GM12878 (cell line): Measurements from ENCODE around the gene SGPP2. TPM values are rescaled to one million over a fixed set of nuclear protein-coding genes. Genes with fewer than 3 reads are reported as not detected.

Experiments
- ATAC-seq: fragments of 200-7000 bp; cut with Tn5 transposase; 3 replicates; pipeline ENCODE4 v1.9.1; 2020; ENCODE audit warnings: mild to moderate bottlenecking, moderate library complexity
- BruUV-seq: library from RNA; stranded (reverse); fragments of 400-500 nt; replicated peaks from 2 replicates; lab custom pipeline; 2021; lab: Mats Ljungman, UMichigan
- CTCF ChIA-PET: fragments of 300-600 bp; sonication (Branson Sonifier 250); formaldehyde crosslinking; extraction: SDS; loops from one replicate; lab custom pipeline; 2021; ENCODE audit warnings: inconsistent platforms; lab: Yijun Ruan, JAX
- POLR2A ChIA-PET: fragments of 350-600 bp; formaldehyde crosslinking; extraction: SDS; loops from one replicate; lab custom pipeline; 2021; ENCODE audit warnings: inconsistent platforms; lab: Charles Lee
- RAD21 ChIA-PET: fragments of 300-600 bp; sonication (Branson Sonifier 250); formaldehyde crosslinking; loops from one replicate; lab custom pipeline; 2023; ENCODE audit warnings: antibody characterized with exemption; ENCODE audit not compliant: unreplicated experiment; lab: Charles Lee
- SMC1A ChIA-PET: fragments of 300-600 bp; sonication (Branson Sonifier 250); formaldehyde crosslinking; loops from one replicate; lab custom pipeline; 2023; ENCODE audit not compliant: unreplicated experiment, uncharacterized antibody; lab: Charles Lee
- DNase-seq: peaks from one replicate; pipeline ENCODE4 v3.0.0-alpha.2; 2011; ENCODE audit warnings: low read depth, low spot score
- FAIRE-seq: peaks from 3 replicates; lab custom pipeline; 2011; peaks lifted over from hg19 to GRCh38; lab: Jason Lieb, UNC
- H2AFZ ChIP-seq: 2 replicates; pipeline ENCODE4 v1.6.0; 2011; ENCODE audit warnings: low read depth, low read length, control low read depth; ENCODE audit not compliant: control insufficient read depth
- H3K27ac ChIP-seq: 2 replicates; pipeline ENCODE4 v1.5.1; 2011; ENCODE audit warnings: control low read depth; ENCODE audit not compliant: control insufficient read depth, insufficient read depth
- H3K27me3 ChIP-seq, 2 experiments: replicated peaks in 1 of 2; 2 replicates each; pipeline versions ENCODE4 v1.6.0 to v1.6.1; 2011; ENCODE audit warnings: low read length in 1 of 2; ENCODE audit not compliant: control insufficient read depth in 2 of 2, insufficient read depth in 2 of 2
- H3K36me3 ChIP-seq, 2 experiments: 2 replicates each; pipeline ENCODE4 v1.5.1; 2011; ENCODE audit warnings: low read length in 1 of 2; ENCODE audit not compliant: control insufficient read depth in 2 of 2, insufficient read depth in 2 of 2
- H3K4me1 ChIP-seq: 2 replicates; pipeline ENCODE4 v1.6.1; 2011; ENCODE audit warnings: mild to moderate bottlenecking, low read length, moderate library complexity, mixed read lengths; ENCODE audit not compliant: control insufficient read depth, insufficient read depth
- H3K4me2 ChIP-seq: 2 replicates; pipeline ENCODE4 v1.6.0; 2011; ENCODE audit warnings: control low read depth; ENCODE audit not compliant: control insufficient read depth, insufficient read depth
- H3K4me3 ChIP-seq: fragments of 200-600 bp; sonication (generic); 2 replicates; pipeline ENCODE4 v1.5.1; 2016
- H3K79me2 ChIP-seq: 2 replicates; pipeline ENCODE4 v1.6.0; 2011; ENCODE audit warnings: low read length; ENCODE audit not compliant: control insufficient read depth, insufficient read depth
- H3K9ac ChIP-seq: 2 replicates; pipeline ENCODE4 v1.8.0; 2011; ENCODE audit warnings: low read length, control low read depth, mixed read lengths; ENCODE audit not compliant: control insufficient read depth, insufficient read depth
- H3K9me3 ChIP-seq: replicated peaks from 3 replicates; pipeline ENCODE4 v1.5.1; 2011; ENCODE audit warnings: mild to moderate bottlenecking, low read length; ENCODE audit not compliant: control insufficient read depth, insufficient read depth
- H4K20me1 ChIP-seq: 2 replicates; pipeline ENCODE4 v1.6.0; 2011; ENCODE audit not compliant: control insufficient read depth, insufficient read depth
- E4F1 ChIP-seq: fragments of 450-650 bp; IDR thresholded peaks from 2 replicates; pipeline ENCODE4 v1.6.1; 2018; ENCODE audit warnings: borderline replicate concordance, mild to moderate bottlenecking; ENCODE audit not compliant: partially characterized antibody
- GATAD2B ChIP-seq: fragments of 450-650 bp; conservative IDR thresholded peaks from 2 replicates; pipeline ENCODE4 v1.6.1; 2017; ENCODE audit warnings: low read depth, mild to moderate bottlenecking, moderate library complexity
- JUNB ChIP-seq: IDR thresholded peaks from 2 replicates; pipeline ENCODE4 v1.6.1; 2016; ENCODE audit warnings: antibody characterized with exemption, mild to moderate bottlenecking
- POLR2A ChIP-seq: IDR thresholded peaks from 2 replicates; pipeline ENCODE4 v1.6.1; 2011; ENCODE audit warnings: low read depth, mild to moderate bottlenecking, low read length
- STAT3 ChIP-seq: IDR thresholded peaks from 2 replicates; pipeline ENCODE4 v1.6.1; 2011; ENCODE audit warnings: low read depth, low read length, improper control_type of control experiment
- WRNIP1 ChIP-seq: IDR thresholded peaks from 2 replicates; pipeline ENCODE4 v1.6.1; 2011; ENCODE audit warnings: low read depth, low read length, improper control_type of control experiment, borderline replicate concordance
- in situ Hi-C: fragments of 300-500 bp; cut with MboI; formaldehyde crosslinking; loops from 9 replicates; pipeline ENCODE4 v1.14.3; 2018; ENCODE audit warnings: mixed read lengths
- intact Hi-C: fragments of 100-400 bp; cut with micrococcal nuclease; formaldehyde crosslinking; loops from one replicate; pipeline ENCODE4 v1.14.2; 2022; ENCODE audit not compliant: unreplicated experiment
- polyA plus RNA-seq, 11 experiments: library from polyadenylated mRNA; depleted of rRNA in 4 of 11; unstranded in 6 of 11; stranded (reverse) in 5 of 11; fragments of >200 nt; fragmentation: Nextera tagmentation in 4 of 11; fragmentation: Illumina TruSeq in 1 of 11; extraction: Ambion mirVana in 4 of 11; extraction: Trizol in 1 of 11; gene quantifications; 1 replicate in 1 of 11; 2 replicates in 10 of 11; pipeline versions ENCODE4 v1.2.1 to v1.2.3, GENCODE V29; 2011 to 2016; ENCODE audit warnings: inconsistent platforms in 2 of 11, missing spikeins in 2 of 11, low read depth in 1 of 11
- total RNA-seq, 4 experiments: library from RNA; depleted of rRNA in 3 of 4; stranded (reverse); fragments of >200 nt in 3 of 4; fragmentation: Illumina TruSeq in 1 of 4; extraction: Trizol in 1 of 4; gene quantifications; 2 replicates each; pipeline versions ENCODE4 v1.2.1 to v1.2.3, GENCODE V29; 2013 to 2021
- TF ChIP-seq, protein P1 (sequence below), 3 experiments: IDR thresholded peaks in 2 of 3; conservative IDR thresholded peaks in 1 of 3; 2 replicates each; pipeline ENCODE4 v1.5.1; 2011; ENCODE audit warnings: low read depth in 3 of 3, low read length in 3 of 3, mild to moderate bottlenecking in 3 of 3, control low read depth in 2 of 3, moderate library complexity in 2 of 3, inconsistent platforms in 1 of 3, mixed read lengths in 1 of 3; ENCODE audit not compliant: control insufficient read depth in 2 of 3, insufficient read depth in 1 of 3; ENCODE audit errors: extremely low read depth in 1 of 3
- TF ChIP-seq, protein P2 (sequence below): fragments of 450-650 bp; IDR thresholded peaks from 2 replicates; pipeline ENCODE4 v1.6.1; 2016; ENCODE audit warnings: mild to moderate bottlenecking

The SGPP2 gene
- total and polyA plus RNA-seq, 10 of the 15 experiments (the other 5 are each of a cell fraction or from before 2014, with no cell fraction given), result 3.5 to 84.9 (median 13.1) TPM

GRCh38 chr2:222490131-222490530, 65.8 kb downstream of the SGPP2 start:
- Histone ChIP-seq H2AFZ (no peak overlapping the region), H3K4me2 (no peak overlapping the region), H3K9ac (no peak overlapping the region), H3K79me2 (no peaks in the 10 kb centered on the region; the same call in 1 of the 2 replicates), H4K20me1 (no peaks in the 10 kb centered on the region), H3K4me3 (no peak overlapping the region), H3K4me1 (no peaks in the 10 kb centered on the region), H3K9me3 (peaks cover 7% of the 10 kb centered on the region; the same call in 2 of the 3 replicates), H3K36me3 (peaks cover 0 to 7% of the 10 kb centered on the region in 2 experiments; a peak in 3 of 4 replicates), H3K27ac (no peak overlapping the region), H3K27me3 (no peaks in the 10 kb centered on the region)
- FAIRE-seq (no peak), ATAC-seq (peak; percentile 54), DNase-seq (no peak)
- ChIA-PET SMC1A (interaction anchor here (1.2 to 2.5 kb wide), 3 partner anchors 12 to 55 kb away, joined by 3 to 5 read pairs (median 3); no protein-coding TSS in a partner anchor), RAD21 (no interaction called here), POLR2A (no interaction called here), CTCF (interaction anchor here (0.6 to 1.0 kb wide), 3 partner anchors 47 to 168 kb away, joined by 3 to 4 read pairs (median 3); no protein-coding TSS in a partner anchor)
- BruUV-seq, result no TSS peak
- intact Hi-C loops (no loop called here), in situ Hi-C loops (no loop called here)
- TF ChIP-seq JUNB (peak; percentile 52), POLR2A (no peak), STAT3 (no peak), GATAD2B (no peak), E4F1 (no peak), WRNIP1 (no peak)
- TF ChIP-seq, protein P1, sequence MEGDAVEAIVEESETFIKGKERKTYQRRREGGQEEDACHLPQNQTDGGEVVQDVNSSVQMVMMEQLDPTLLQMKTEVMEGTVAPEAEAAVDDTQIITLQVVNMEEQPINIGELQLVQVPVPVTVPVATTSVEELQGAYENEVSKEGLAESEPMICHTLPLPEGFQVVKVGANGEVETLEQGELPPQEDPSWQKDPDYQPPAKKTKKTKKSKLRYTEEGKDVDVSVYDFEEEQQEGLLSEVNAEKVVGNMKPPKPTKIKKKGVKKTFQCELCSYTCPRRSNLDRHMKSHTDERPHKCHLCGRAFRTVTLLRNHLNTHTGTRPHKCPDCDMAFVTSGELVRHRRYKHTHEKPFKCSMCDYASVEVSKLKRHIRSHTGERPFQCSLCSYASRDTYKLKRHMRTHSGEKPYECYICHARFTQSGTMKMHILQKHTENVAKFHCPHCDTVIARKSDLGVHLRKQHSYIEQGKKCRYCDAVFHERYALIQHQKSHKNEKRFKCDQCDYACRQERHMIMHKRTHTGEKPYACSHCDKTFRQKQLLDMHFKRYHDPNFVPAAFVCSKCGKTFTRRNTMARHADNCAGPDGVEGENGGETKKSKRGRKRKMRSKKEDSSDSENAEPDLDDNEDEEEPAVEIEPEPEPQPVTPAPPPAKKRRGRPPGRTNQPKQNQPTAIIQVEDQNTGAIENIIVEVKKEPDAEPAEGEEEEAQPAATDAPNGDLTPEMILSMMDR (IDR thresholded peaks at IDR 0.05 in 2 of 3, conservative IDR thresholded peaks at IDR 0.05 in 1 of 3; ENCODE audit: control insufficient read depth in 2 of 3, extremely low read depth in 1 of 3, insufficient read depth in 1 of 3, low read depth in 3 of 3, low read length in 3 of 3), result no peak
- TF ChIP-seq, protein P2, sequence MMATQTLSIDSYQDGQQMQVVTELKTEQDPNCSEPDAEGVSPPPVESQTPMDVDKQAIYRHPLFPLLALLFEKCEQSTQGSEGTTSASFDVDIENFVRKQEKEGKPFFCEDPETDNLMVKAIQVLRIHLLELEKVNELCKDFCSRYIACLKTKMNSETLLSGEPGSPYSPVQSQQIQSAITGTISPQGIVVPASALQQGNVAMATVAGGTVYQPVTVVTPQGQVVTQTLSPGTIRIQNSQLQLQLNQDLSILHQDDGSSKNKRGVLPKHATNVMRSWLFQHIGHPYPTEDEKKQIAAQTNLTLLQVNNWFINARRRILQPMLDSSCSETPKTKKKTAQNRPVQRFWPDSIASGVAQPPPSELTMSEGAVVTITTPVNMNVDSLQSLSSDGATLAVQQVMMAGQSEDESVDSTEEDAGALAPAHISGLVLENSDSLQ, result no peak
